ENCODE measurements around the gene SF3B2. TPM values are rescaled to one million over a fixed set of nuclear protein-coding genes. Genes with fewer than 3 reads are reported as not detected.

SF3B2 gene
- total and polyA plus RNA-seq, 2 donors (not counting 3 experiments of a cell fraction or from before 2014, with no cell fraction given) = 99.4 to 196 TPM

DNA sequence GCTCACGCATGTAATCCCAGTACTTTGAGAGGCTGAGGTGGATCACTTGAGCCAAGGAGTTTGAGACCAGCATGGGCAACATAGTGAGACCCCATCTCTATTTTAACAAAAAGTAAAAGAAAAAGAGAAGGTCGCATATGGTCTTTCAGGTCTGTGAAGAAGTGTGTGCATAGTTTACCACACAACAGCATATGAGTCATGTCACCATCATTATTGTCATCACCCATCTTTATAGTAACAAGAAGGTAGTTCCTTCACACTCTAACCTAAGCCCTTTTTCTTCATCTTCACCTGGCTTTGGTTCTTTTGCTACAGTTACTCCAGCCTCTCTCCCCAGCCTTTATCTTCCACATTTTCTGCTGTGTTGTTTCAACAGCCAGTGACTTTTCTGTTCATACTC lies 57.1 kb downstream of the SF3B2 start:
- FAIRE-seq = no peak
- Histone ChIP-seq H3K4me3 (replicated peaks in 1 of 3; ENCODE audit: insufficient read depth in 1 of 3, low read depth in 1 of 3, low read length in 3 of 3) (no peak overlapping the region), H3K9ac (replicated peaks; ENCODE audit: extremely low read depth, insufficient read depth, low read length) (no peak overlapping the region), H3K27ac (ENCODE audit: insufficient read depth, low read depth, low read length) (no peak overlapping the region), H3K36me3 (ENCODE audit: control insufficient read depth in 2 of 2, extremely low read depth in 1 of 2, insufficient read depth in 2 of 2, low read length in 2 of 2) (no peaks in the 10 kb centered on the region), H3K9me1 (replicated peaks; ENCODE audit: control insufficient read depth, extremely low read depth, insufficient read depth, low read length) (no peaks in the 10 kb centered on the region), H3K4me1 (ENCODE audit: control insufficient read depth, extremely low read depth, insufficient read depth, low read length) (peaks cover 30% of the 10 kb centered on the region), H4K20me1 (replicated peaks; ENCODE audit: control insufficient read depth, extremely low read depth, insufficient read depth, low read length) (no peaks in the 10 kb centered on the region), H3K9me3 (replicated peaks; ENCODE audit: control insufficient read depth, insufficient read depth, low read length) (no peaks in the 10 kb centered on the region), H2AFZ (ENCODE audit: low read depth, low read length) (no peak overlapping the region), H3K27me3 (ENCODE audit: control insufficient read depth in 2 of 2, insufficient read depth in 2 of 2, low read length in 2 of 2) (no peaks in the 10 kb centered on the region), H3K79me2 (ENCODE audit: control insufficient read depth, insufficient read depth, low read length) (peaks cover 4% of the 10 kb centered on the region), H3K4me2 (ENCODE audit: insufficient read depth, low read length) (no peak overlapping the region)
- no peak for DNase-seq (ENCODE audit: low read depth, low spot score)
- intact Hi-C loops (cut with micrococcal nuclease) = no loop called here
- dilution Hi-C loops (cut with MboI; ENCODE audit: extremely low pct_ligation_motif_present, low sequenced_read_pairs) = no loop called here
- no TSS peak for BruUV-seq (replicated peaks)
- no peak for TF ChIP-seq JUN (IDR thresholded peaks at IDR 0.05; ENCODE audit: borderline replicate concordance, insufficient read depth, insufficient read length, low read depth)
- no peak for TF ChIP-seq FOS (IDR thresholded peaks at IDR 0.05; ENCODE audit: borderline replicate concordance, insufficient read depth, low read length)
- no peak for TF ChIP-seq MYC (IDR thresholded peaks at IDR 0.05; ENCODE audit: low read depth, low read length)
- no peak for TF ChIP-seq GATA2 (IDR thresholded peaks at IDR 0.05; ENCODE audit: insufficient read depth, insufficient read length, low read depth, low read length)
- no peak for TF ChIP-seq POLR2AphosphoS5 (IDR thresholded peaks at IDR 0.05; ENCODE audit: insufficient read depth, low read depth, low read length)
- no peak for TF ChIP-seq POLR2A (IDR thresholded peaks at IDR 0.05; ENCODE audit: low read depth, low read length)
- TF ChIP-seq MAX (IDR thresholded peaks at IDR 0.05; ENCODE audit: insufficient read depth, insufficient read length) = no peak
- TF ChIP-seq, protein P1, sequence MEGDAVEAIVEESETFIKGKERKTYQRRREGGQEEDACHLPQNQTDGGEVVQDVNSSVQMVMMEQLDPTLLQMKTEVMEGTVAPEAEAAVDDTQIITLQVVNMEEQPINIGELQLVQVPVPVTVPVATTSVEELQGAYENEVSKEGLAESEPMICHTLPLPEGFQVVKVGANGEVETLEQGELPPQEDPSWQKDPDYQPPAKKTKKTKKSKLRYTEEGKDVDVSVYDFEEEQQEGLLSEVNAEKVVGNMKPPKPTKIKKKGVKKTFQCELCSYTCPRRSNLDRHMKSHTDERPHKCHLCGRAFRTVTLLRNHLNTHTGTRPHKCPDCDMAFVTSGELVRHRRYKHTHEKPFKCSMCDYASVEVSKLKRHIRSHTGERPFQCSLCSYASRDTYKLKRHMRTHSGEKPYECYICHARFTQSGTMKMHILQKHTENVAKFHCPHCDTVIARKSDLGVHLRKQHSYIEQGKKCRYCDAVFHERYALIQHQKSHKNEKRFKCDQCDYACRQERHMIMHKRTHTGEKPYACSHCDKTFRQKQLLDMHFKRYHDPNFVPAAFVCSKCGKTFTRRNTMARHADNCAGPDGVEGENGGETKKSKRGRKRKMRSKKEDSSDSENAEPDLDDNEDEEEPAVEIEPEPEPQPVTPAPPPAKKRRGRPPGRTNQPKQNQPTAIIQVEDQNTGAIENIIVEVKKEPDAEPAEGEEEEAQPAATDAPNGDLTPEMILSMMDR (IDR thresholded peaks at IDR 0.05; ENCODE audit: extremely low read depth in 1 of 2, insufficient read depth in 1 of 2, low read depth in 1 of 2, low read length in 2 of 2) = no peak
- TF ChIP-seq EZH2 (IDR thresholded peaks at IDR 0.05; ENCODE audit: borderline replicate concordance, low read depth, low read length, severe bottlenecking) = no peak
- ChIA-PET POLR2A (no interaction called here), CTCF (no interaction called here)

Measured in endothelial cell of umbilical vein (primary cell).